ENCODE data around the gene MRNIP. TPM values are rescaled to one million over a fixed set of nuclear protein-coding genes. Genes with fewer than 3 reads are reported as not detected.

MRNIP gene
- total RNA-seq, 6 experiments from 2014 or later, result 4.7 to 14.7 (median 9.0) TPM

DNA sequence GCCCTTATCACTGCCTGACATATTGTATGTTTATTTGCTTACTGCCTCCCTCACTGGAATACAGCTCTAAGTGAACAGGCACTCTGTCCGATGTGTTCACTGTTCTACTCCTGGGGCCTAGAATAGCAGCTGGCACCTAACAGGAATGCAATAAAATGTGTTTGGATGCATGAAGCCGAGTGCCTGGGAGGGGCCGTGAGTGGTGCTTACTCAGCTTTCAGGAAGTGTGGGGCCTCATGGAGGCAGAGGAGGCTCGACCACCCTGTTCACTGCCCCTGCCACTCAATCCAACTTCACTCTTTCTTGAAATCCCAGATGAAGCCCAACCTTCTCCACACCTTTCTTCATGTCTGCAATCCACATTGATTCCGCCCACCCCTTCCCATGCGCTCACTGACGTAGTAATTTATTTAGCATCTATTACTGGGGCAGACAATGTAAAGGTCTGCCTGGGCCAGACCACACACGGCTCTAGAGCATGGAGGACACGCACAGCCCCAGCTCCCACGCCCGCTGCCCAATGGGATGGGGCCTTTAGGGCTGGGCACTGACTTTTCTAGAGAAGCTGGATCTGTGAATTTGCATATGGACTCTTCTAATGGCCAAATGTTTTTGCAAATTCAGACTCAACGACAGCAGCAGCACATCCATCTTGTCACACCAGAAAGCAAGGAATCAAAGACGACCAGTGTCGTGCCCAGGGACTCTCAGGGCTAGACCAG is 27.7 kb upstream of the MRNIP start:
- no peaks in the 10 kb centered on the region for H3K4me1 ChIP-seq
- peak in 1 of 3 donors; percentile 13 for DNase-seq
- WGBS (ENCODE audit: insufficient coverage, low coverage, low lambda C conversion rate, missing lambda C conversion rate), result 70% methylated on average over 7 of the region's 14 CpGs
- peaks cover 0 to 6% (median 0%) of the 10 kb centered on the region in 4 donors for H3K9me3 ChIP-seq
- intact Hi-C loops (cut with DNase I), result no loop called here
- TF ChIP-seq, protein P1, sequence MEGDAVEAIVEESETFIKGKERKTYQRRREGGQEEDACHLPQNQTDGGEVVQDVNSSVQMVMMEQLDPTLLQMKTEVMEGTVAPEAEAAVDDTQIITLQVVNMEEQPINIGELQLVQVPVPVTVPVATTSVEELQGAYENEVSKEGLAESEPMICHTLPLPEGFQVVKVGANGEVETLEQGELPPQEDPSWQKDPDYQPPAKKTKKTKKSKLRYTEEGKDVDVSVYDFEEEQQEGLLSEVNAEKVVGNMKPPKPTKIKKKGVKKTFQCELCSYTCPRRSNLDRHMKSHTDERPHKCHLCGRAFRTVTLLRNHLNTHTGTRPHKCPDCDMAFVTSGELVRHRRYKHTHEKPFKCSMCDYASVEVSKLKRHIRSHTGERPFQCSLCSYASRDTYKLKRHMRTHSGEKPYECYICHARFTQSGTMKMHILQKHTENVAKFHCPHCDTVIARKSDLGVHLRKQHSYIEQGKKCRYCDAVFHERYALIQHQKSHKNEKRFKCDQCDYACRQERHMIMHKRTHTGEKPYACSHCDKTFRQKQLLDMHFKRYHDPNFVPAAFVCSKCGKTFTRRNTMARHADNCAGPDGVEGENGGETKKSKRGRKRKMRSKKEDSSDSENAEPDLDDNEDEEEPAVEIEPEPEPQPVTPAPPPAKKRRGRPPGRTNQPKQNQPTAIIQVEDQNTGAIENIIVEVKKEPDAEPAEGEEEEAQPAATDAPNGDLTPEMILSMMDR (IDR thresholded peaks at IDR 0.05), result no peak
- TF ChIP-seq POLR2A (IDR thresholded peaks at IDR 0.05), result no peak
- H3K27ac ChIP-seq, result no peak overlapping the region
- no peaks in the 10 kb centered on the region for H3K27me3 ChIP-seq
- no peak for ATAC-seq
- H3K36me3 ChIP-seq, result peaks cover 0 to 52% (median 20%) of the 10 kb centered on the region in 4 donors
- H3K4me3 ChIP-seq, result no peak overlapping the region

DNA sequence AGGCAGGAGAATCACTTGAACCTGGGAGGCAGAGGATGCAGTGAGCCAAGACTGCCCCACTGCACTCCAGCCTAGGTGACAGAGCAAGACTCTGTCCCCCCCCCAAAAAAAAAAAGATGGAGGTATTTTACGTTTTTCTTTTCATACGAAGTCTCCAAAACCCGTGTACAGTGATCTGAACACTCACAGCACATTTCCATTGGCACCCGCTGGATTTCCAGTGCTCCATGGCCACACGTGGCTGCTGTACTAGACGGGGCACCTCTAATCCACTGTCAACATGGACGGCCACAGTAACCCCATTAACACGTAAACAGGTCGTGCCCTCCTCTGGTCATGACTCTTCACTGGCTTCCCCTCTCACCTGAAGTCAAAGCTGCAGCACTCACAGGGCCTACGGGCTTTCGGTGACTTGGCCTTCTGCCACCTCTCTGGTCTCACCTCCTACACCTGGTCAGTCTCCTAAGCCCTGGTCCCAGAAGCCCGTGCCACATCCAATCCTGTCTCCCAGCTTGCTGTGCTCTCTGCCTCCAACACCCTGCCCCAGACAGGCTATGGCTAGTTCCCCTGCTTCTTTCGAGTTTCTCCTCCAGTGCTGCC is 27.0 kb upstream of the MRNIP start:
- peaks cover 0 to 44% (median 14%) of the 10 kb centered on the region in 4 donors for H3K36me3 ChIP-seq
- TF ChIP-seq, protein P1 (IDR thresholded peaks at IDR 0.05), result no peak
- no peak for TF ChIP-seq POLR2A (IDR thresholded peaks at IDR 0.05)
- H3K27me3 ChIP-seq, result no peaks in the 10 kb centered on the region
- H3K9me3 ChIP-seq, result peaks cover 0 to 6% (median 0%) of the 10 kb centered on the region in 4 donors
- WGBS (ENCODE audit: insufficient coverage, low coverage, low lambda C conversion rate, missing lambda C conversion rate), result 100% methylated on average over 1 of the region's 13 CpGs
- peak in 1 of 3 donors; percentile 42 for DNase-seq
- H3K4me3 ChIP-seq, result no peak overlapping the region
- intact Hi-C loops (cut with DNase I), result no loop called here
- no peak for ATAC-seq
- no peak overlapping the region for H3K27ac ChIP-seq
- no peaks in the 10 kb centered on the region for H3K4me1 ChIP-seq

DNA sequence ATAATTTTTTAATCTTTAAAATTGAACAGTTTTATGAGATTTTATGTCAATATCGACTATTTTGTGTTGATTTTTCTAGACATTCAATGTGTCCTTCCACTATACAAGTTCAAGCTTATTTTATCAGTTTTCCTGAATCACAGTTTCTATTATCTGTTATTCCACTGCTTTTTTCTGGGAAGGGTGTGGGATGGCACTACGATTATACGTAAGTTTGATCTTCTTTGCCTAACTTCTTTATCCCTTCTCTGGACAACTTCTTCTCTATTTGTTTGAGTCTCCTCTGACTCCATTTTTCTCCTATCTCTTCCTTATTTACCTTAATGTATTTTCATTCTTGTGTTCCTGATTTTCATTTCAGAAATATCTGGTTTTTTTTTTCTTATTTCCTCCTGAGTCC is 24.5 kb upstream of the MRNIP start:
- 97% methylated on average over 3 of the region's 3 CpGs for WGBS (ENCODE audit: insufficient coverage, low coverage, low lambda C conversion rate, missing lambda C conversion rate)

DNA sequence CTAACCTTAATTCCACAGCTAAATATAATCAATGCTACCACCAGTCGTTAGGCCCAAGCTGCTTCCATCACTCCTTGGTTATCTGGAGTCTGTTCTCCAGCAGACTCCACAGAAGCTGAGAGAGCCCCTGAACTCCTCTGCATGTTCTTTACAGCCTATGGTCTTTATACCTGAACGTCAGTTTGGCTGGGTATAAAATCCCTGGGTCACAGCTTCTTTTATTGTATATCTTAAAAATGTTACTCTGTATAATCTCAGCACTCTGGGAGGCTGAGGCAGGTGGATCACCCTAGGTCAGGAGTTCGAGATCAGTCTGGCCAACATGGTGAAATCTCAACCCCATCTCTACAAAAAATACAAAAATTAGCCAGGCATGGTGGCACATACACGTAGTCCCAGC is 23.7 kb upstream of the MRNIP start:
- DNase-seq (no peak), ATAC-seq (no peak)
- H3K27ac ChIP-seq, result no peak overlapping the region
- WGBS (ENCODE audit: insufficient coverage, low coverage, low lambda C conversion rate, missing lambda C conversion rate), result 87% methylated on average over 4 of the region's 4 CpGs
- intact Hi-C loops (cut with DNase I), result no loop called here
- peaks cover 0 to 38% (median 8%) of the 10 kb centered on the region in 4 donors for H3K36me3 ChIP-seq
- H3K9me3 ChIP-seq, result peaks cover 0 to 6% (median 0%) of the 10 kb centered on the region in 4 donors
- TF ChIP-seq POLR2A (IDR thresholded peaks at IDR 0.05), result no peak
- TF ChIP-seq, protein P1 (IDR thresholded peaks at IDR 0.05), result no peak
- H3K27me3 ChIP-seq, result no peaks in the 10 kb centered on the region
- H3K4me3 ChIP-seq, result no peak overlapping the region
- H3K4me1 ChIP-seq, result no peaks in the 10 kb centered on the region

More for the DNA sequence above, 24.5 kb upstream of the MRNIP start:
- Histone ChIP-seq H3K4me3 (no peak overlapping the region), H3K27ac (no peak overlapping the region), H3K36me3 (peaks cover 0 to 43% (median 8%) of the 10 kb centered on the region in 4 donors), H3K27me3 (no peaks in the 10 kb centered on the region), H3K9me3 (peaks cover 0 to 6% (median 0%) of the 10 kb centered on the region in 4 donors), H3K4me1 (no peaks in the 10 kb centered on the region)
- no peak for TF ChIP-seq POLR2A (IDR thresholded peaks at IDR 0.05)
- TF ChIP-seq, protein P1 (IDR thresholded peaks at IDR 0.05), result no peak
- ATAC-seq (no peak), DNase-seq (no peak)
- intact Hi-C loops (cut with DNase I), result no loop called here
